ENCODE results near the gene CAPN9.

DNA sequence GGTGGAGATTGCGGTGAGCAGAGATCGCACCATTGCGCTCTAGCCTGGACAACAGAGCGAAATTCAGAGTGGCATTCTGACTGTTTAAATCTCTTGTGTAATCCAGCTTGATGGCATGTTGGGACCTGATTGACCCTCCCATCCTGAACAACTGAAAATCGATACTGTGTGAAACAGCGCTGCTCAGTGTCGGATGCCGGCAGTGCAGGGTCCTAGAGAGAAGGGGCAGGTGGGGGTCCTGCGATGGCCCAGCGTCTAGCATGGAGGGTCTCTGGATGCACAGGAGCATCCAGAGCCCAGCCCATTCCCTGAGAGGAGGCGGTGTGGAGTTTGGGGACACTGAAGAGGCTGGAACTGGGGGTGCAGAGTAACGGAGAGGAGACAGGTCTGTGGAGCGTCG, 49.1 kb upstream of the CAPN9 start:
- TF ChIP-seq, protein P1, sequence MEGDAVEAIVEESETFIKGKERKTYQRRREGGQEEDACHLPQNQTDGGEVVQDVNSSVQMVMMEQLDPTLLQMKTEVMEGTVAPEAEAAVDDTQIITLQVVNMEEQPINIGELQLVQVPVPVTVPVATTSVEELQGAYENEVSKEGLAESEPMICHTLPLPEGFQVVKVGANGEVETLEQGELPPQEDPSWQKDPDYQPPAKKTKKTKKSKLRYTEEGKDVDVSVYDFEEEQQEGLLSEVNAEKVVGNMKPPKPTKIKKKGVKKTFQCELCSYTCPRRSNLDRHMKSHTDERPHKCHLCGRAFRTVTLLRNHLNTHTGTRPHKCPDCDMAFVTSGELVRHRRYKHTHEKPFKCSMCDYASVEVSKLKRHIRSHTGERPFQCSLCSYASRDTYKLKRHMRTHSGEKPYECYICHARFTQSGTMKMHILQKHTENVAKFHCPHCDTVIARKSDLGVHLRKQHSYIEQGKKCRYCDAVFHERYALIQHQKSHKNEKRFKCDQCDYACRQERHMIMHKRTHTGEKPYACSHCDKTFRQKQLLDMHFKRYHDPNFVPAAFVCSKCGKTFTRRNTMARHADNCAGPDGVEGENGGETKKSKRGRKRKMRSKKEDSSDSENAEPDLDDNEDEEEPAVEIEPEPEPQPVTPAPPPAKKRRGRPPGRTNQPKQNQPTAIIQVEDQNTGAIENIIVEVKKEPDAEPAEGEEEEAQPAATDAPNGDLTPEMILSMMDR (conservative IDR thresholded peaks at IDR 0.05; ENCODE audit: low read depth, low read length) = peak; percentile 29; the same call in 1 of the 2 replicates
- TF ChIP-seq EZH2 (IDR thresholded peaks at IDR 0.05; ENCODE audit: low read length, unreplicated experiment) (no peak), EZH2phosphoT487 (IDR thresholded peaks at IDR 0.05; ENCODE audit: borderline replicate concordance, low read length) (no peak)
